ENCODE measurements around the gene BCL2L14.

DNA sequence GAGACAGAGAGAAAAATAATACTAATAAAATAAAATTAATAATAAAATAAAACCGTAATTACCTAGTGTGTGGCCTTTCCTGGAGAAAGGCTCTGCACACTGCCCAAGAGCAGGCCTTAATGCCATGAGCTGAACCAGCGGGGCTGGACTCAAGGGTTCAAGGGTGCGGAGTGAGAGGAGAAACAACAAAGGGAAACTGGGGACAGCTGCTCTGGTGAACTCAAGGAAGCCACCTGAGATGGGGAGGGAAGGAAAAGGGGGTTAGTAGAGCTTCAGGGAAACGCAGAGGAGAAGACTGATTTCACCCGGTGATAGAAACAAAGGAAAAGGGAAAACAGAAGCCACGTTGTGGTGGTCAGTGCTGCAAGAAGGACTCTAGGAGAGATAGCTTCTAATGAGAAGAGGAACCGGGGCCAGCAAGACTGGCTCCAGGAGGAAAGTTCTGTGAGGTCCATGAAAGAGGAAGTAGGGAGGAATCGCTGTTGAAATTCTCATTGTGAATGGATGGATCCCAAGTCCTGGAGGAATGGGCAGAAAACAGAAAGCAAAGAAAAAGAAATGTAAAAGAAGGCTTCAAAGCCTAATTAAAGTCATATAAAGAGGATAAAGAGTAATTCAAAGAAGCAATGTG lies 48.3 kb upstream of the BCL2L14 start:
- TF ChIP-seq CTCF (CRISPR knock-in tag; IDR thresholded peaks at IDR 0.05) (no peak), POLR2A (IDR thresholded peaks at IDR 0.05; ENCODE audit: insufficient read depth in 1 of 2, low read depth in 2 of 2, low read length in 2 of 2) (no peak), CBFB (CRISPR knock-in tag; IDR thresholded peaks at IDR 0.05) (no peak), CHD2 (IDR thresholded peaks at IDR 0.05; ENCODE audit: low read depth, low read length) (no peak), IRF2 (CRISPR knock-in tag; IDR thresholded peaks at IDR 0.05) (no peak)
- TF ChIP-seq, protein P1, sequence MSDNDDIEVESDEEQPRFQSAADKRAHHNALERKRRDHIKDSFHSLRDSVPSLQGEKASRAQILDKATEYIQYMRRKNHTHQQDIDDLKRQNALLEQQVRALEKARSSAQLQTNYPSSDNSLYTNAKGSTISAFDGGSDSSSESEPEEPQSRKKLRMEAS (IDR thresholded peaks at IDR 0.05): no peak
- TF ChIP-seq, protein P2, sequence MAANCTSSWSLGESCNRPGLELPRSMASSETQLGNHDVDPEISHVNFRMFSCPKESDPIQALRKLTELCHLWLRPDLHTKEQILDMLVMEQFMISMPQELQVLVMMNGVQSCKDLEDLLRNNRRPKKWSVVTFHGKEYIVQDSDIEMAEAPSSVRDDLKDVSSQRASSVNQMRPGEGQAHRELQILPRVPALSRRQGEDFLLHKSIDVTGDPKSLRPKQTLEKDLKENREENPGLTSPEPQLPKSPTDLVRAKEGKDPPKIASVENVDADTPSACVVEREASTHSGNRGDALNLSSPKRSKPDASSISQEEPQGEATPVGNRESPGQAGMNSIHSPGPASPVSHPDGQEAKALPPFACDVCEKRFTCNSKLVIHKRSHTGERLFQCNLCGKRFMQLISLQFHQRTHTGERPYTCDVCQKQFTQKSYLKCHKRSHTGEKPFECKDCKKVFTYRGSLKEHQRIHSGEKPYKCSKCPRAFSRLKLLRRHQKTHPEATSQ (CRISPR knock-in tag; IDR thresholded peaks at IDR 0.05; ENCODE audit: borderline replicate concordance): no peak
